Thoracic aorta (tissue), 2 donors: ENCODE results near the gene CRYL1. TPM values are rescaled to one million over a fixed set of nuclear protein-coding genes. Genes with fewer than 3 reads are reported as not detected.

ENCODE experiments used
- ATAC-seq: fragments of 150-250 bp; one replicate; pipeline ENCODE4 v1.8.0; 2017; ENCODE audit warnings: low read depth; ENCODE audit not compliant: insufficient number of reproducible peaks, low FRiP score
- DNase-seq: peaks from one replicate; pipeline ENCODE4 v3.0.0-alpha.2; 2020; ENCODE audit warnings: low spot score
- H3K27ac ChIP-seq, 2 donors: fragments of 200-600 bp; sonication (generic); 1 replicate in 1 of 2; 2 replicates in 1 of 2; pipeline ENCODE4 v1.5.1; 2016; ENCODE audit warnings: mild to moderate bottlenecking in 2 of 2, moderate library complexity in 2 of 2
- H3K27me3 ChIP-seq: fragments of 200-600 bp; sonication (generic); replicated peaks from 2 replicates; pipeline ENCODE4 v1.6.0; 2016; ENCODE audit warnings: mild to moderate bottlenecking; ENCODE audit not compliant: insufficient read depth
- H3K36me3 ChIP-seq: fragments of 200-600 bp; sonication (generic); one replicate; pipeline ENCODE4 v1.5.1; 2016
- H3K4me1 ChIP-seq, 2 donors: fragments of 200-600 bp; sonication (generic); 1 replicate in 1 of 2; 2 replicates in 1 of 2; pipeline versions ENCODE4 v1.5.1 to v1.6.0; 2016; ENCODE audit warnings: low read depth in 2 of 2, mild to moderate bottlenecking in 1 of 2; ENCODE audit not compliant: control insufficient read depth in 1 of 2
- H3K4me3 ChIP-seq: fragments of 200-600 bp; sonication (generic); 2 replicates; pipeline ENCODE4 v1.5.1; 2016; ENCODE audit warnings: mild to moderate bottlenecking
- H3K9me3 ChIP-seq: fragments of 200-600 bp; sonication (generic); 2 replicates; pipeline ENCODE4 v1.5.1; 2016
- CTCF ChIP-seq: fragments of 200-600 bp; sonication (generic); IDR thresholded peaks from one replicate; pipeline ENCODE4 v1.5.1; 2019; ENCODE audit warnings: antibody characterized with exemption
- total RNA-seq, 2 donors: library from RNA; depleted of rRNA; stranded (reverse); fragments of >200 nt; gene quantifications; one replicate each; pipeline versions ENCODE4 v1.1.0 to v1.2.3, GENCODE V29; 2016

The CRYL1 gene
- total RNA-seq, 2 donors from 2014 or later = 38.9 to 57.4 TPM

GRCh38 chr13:20393273-20394168 is 132.1 kb downstream of the CRYL1 start:
- Histone ChIP-seq H3K27ac (no peak overlapping the region), H3K27me3 (no peaks in the 10 kb centered on the region), H3K4me1 (no peaks in the 10 kb centered on the region), H3K36me3 (no peaks in the 10 kb centered on the region), H3K4me3 (no peak overlapping the region), H3K9me3 (no peaks in the 10 kb centered on the region)
- no peak for TF ChIP-seq CTCF
- DNase-seq (no peak), ATAC-seq (no peak)

GRCh38 chr13:20392530-20392929 is 133.1 kb downstream of the CRYL1 start:
- peaks cover 4 to 7% of the 10 kb centered on the region in 2 donors for H3K4me1 ChIP-seq
- no peak for TF ChIP-seq CTCF
- no peak overlapping the region for H3K27ac ChIP-seq
- no peaks in the 10 kb centered on the region for H3K9me3 ChIP-seq
- no peaks in the 10 kb centered on the region for H3K36me3 ChIP-seq
- no peak overlapping the region for H3K4me3 ChIP-seq
- DNase-seq (no peak), ATAC-seq (no peak)
- no peaks in the 10 kb centered on the region for H3K27me3 ChIP-seq

DNA sequence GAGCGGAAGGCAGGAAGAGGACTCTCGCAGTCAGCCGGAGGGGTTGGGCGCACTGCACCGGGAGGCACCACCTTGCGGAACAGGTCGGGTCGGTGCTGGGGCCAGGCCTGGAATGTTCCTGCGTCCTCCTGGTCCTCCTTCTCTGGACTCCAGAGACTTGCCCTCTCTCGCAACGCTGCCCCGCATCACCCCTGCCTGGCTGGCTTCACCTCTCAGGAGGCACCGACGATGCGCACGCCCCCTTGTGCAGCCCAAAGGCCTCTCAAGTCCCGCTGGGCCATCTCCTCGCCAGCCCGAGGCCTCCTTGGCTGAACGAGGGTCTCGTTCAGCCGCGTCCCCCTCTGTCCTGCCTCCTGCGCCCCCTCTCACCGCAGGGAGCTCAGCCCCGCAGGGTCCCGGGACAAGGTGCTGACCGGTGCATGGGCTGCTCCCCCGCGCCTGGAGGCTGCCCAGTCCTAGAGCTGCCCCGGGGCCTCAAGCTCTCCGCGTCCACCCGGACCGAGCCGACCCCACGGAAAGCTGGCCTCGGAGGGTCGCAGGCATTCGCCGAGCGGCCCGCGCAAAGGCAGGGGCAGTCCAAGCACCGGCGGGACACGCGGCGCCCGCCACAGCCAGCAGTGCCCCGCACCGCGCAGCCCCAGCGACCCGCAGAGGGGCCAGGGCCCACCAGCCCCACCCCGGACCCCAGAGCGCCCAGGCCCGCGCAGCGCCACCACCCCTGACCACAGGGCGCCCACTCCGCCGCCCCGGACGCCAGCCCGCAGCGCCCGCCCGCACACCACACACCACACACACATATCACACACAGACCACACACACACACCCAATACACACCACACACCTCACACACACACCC is 133.8 kb downstream of the CRYL1 start:
- H3K36me3 ChIP-seq = no peaks in the 10 kb centered on the region
- no peak for DNase-seq
- TF ChIP-seq CTCF = no peak
- H3K9me3 ChIP-seq = no peaks in the 10 kb centered on the region
- peaks cover 4 to 11% of the 10 kb centered on the region in 2 donors for H3K4me1 ChIP-seq
- H3K27ac ChIP-seq = no peak overlapping the region
- H3K27me3 ChIP-seq = no peaks in the 10 kb centered on the region
- no peak for ATAC-seq
- no peak overlapping the region for H3K4me3 ChIP-seq

GRCh38 chr13:20390526-20391175 is 135.0 kb downstream of the CRYL1 start:
- Histone ChIP-seq H3K9me3 (no peaks in the 10 kb centered on the region), H3K27me3 (no peaks in the 10 kb centered on the region), H3K4me3 (no peak overlapping the region), H3K36me3 (no peaks in the 10 kb centered on the region), H3K4me1 (peaks cover 4 to 11% of the 10 kb centered on the region in 2 donors), H3K27ac (no peak overlapping the region)
- DNase-seq (no peak), ATAC-seq (no peak)
- TF ChIP-seq CTCF = no peak
